ENCODE data around the gene NMT2.
A peak's percentile ranks its signal among the peaks of the same experiment; 100 is the strongest.

Gene NMT2

GRCh38 chr10:15097011-15097812, 71.3 kb downstream of the NMT2 start, which contains the start of gene RPP38:
RPP38 (plus strand) TSS chr10:15097355; CDS start chr10:15103315, 5,960 bp downstream.
- peak; percentile 42 to 100 (median 94) for DNase-seq

GRCh38 chr10:15096661-15097010, 71.9 kb downstream of the NMT2 start:
- DNase-seq, result no peak

GRCh38 chr10:15092855-15093408, 75.6 kb downstream of the NMT2 start:
- DNase-seq, result no peak

GRCh38 chr10:15091418-15091817, 77.1 kb downstream of the NMT2 start:
- no peak for DNase-seq

GRCh38 chr10:15088428-15089261, 79.8 kb downstream of the NMT2 start, which contains the start of gene ACBD7:
ACBD7 (minus strand) TSS chr10:15088776; CDS start chr10:15088728, 48 bp downstream.
- peak in 55 of 56 donors; percentile 15 to 86 (median 60) for DNase-seq

- peak in 26 of 56 donors; percentile 3 to 59 (median 13) for DNase-seq
Observed at GRCh38 chr10:15084502-15084922, 84.0 kb downstream of the NMT2 start.

- DNase-seq, result no peak
Observed at GRCh38 chr10:15083674-15084501, 84.6 kb downstream of the NMT2 start.

GRCh38 chr10:15075421-15075820, 93.1 kb downstream of the NMT2 start:
- no peak for DNase-seq

- DNase-seq, result no peak
Observed at GRCh38 chr10:15072358-15072757, 96.1 kb downstream of the NMT2 start.

GRCh38 chr10:15069230-15069629, 99.3 kb downstream of the NMT2 start:
- no peak for DNase-seq

GRCh38 chr10:15068802-15069201, 99.7 kb downstream of the NMT2 start:
- DNase-seq, result no peak

- DNase-seq, result no peak
Observed at GRCh38 chr10:15067154-15067553, 101.3 kb downstream of the NMT2 start.

- no peak for DNase-seq
Observed at GRCh38 chr10:15060638-15061037, 107.9 kb downstream of the NMT2 start.

GRCh38 chr10:15059914-15060313, 108.6 kb downstream of the NMT2 start:
- no peak for DNase-seq

- DNase-seq, result no peak
Observed at GRCh38 chr10:15058689-15059088, 109.8 kb downstream of the NMT2 start.
